Measurements from ENCODE around the gene RASA4B. TPM values are rescaled to one million over a fixed set of nuclear protein-coding genes. Genes with fewer than 3 reads are reported as not detected.
A peak's percentile ranks its signal among the peaks of the same experiment; 100 is the strongest.

Gene RASA4B
- total and polyA plus RNA-seq, 2 experiments from 2014 or later: 0.99 to 1.5 TPM

- Mint-ChIP-seq H3K9me3 (peaks cover 3% of the 10 kb centered on the region; the same call in 1 of the 3 replicates), H3K4me1 (peaks cover 18% of the 10 kb centered on the region), H3K4me3 (peak within 1 kb of the TSS; percentile 98), H3K36me3 (ENCODE audit: low read depth) (peaks cover 13% of the 10 kb centered on the region), H3K27ac (peak within 1 kb of the TSS; percentile 88), H3K27me3 (ENCODE audit: insufficient read depth, low read depth, poor library complexity) (peaks cover 16% of the 10 kb centered on the region)
- Histone ChIP-seq H3K9me2 (ENCODE audit: insufficient read depth) (no peaks in the 10 kb centered on the region), H3K79me2 (replicated peaks; ENCODE audit: insufficient read depth) (peaks cover 21% of the 10 kb centered on the region), H3K4me3 (peak within 1 kb of the TSS; percentile 99), H3K27ac (ENCODE audit: low read depth) (no peak within 1 kb of the TSS), H3F3A (replicated peaks; ENCODE audit: low read depth) (peaks cover 6% of the 10 kb centered on the region; the same call in 1 of the 2 replicates), H4K20me1 (replicated peaks; ENCODE audit: insufficient read depth) (no peaks in the 10 kb centered on the region), H3K27me3 (ENCODE audit: insufficient read depth) (no peaks in the 10 kb centered on the region), H3K4me1 (ENCODE audit: insufficient read depth) (0 out of 2 replicates have a peak, but pooled peaks cover 11% of the 10 kb centered on the region), H3K36me3 (ENCODE audit: insufficient read depth) (no peaks in the 10 kb centered on the region), H2AFZ (peak within 1 kb of the TSS; percentile 100), H3K4me2 (peak within 1 kb of the TSS; percentile 98)
- TF ChIP-seq ZNF331 (CRISPR knock-in tag; IDR thresholded peaks at IDR 0.05; ENCODE audit: low read depth) (no peak), POLR2AphosphoS5 (IDR thresholded peaks at IDR 0.05; ENCODE audit: low read depth) (peak; percentile 82), CREB1 (CRISPR knock-in tag; IDR thresholded peaks at IDR 0.05; ENCODE audit: low read depth) (no peak), NANOG (IDR thresholded peaks at IDR 0.05; ENCODE audit: borderline replicate concordance) (no peak), EZH2 (IDR thresholded peaks at IDR 0.05; ENCODE audit: low read depth, unreplicated experiment) (no peak), STAT1 (IDR thresholded peaks at IDR 0.05; ENCODE audit: unreplicated experiment) (no peak), ETS1 (IDR thresholded peaks at IDR 0.05) (peak; percentile 86), ZNF114 (CRISPR knock-in tag; IDR thresholded peaks at IDR 0.05) (no peak), JUNB (IDR thresholded peaks at IDR 0.05; ENCODE audit: unreplicated experiment) (no peak), EZH2phosphoT487 (IDR thresholded peaks at IDR 0.05; ENCODE audit: unreplicated experiment) (no peak)
- TF ChIP-seq, protein P1, sequence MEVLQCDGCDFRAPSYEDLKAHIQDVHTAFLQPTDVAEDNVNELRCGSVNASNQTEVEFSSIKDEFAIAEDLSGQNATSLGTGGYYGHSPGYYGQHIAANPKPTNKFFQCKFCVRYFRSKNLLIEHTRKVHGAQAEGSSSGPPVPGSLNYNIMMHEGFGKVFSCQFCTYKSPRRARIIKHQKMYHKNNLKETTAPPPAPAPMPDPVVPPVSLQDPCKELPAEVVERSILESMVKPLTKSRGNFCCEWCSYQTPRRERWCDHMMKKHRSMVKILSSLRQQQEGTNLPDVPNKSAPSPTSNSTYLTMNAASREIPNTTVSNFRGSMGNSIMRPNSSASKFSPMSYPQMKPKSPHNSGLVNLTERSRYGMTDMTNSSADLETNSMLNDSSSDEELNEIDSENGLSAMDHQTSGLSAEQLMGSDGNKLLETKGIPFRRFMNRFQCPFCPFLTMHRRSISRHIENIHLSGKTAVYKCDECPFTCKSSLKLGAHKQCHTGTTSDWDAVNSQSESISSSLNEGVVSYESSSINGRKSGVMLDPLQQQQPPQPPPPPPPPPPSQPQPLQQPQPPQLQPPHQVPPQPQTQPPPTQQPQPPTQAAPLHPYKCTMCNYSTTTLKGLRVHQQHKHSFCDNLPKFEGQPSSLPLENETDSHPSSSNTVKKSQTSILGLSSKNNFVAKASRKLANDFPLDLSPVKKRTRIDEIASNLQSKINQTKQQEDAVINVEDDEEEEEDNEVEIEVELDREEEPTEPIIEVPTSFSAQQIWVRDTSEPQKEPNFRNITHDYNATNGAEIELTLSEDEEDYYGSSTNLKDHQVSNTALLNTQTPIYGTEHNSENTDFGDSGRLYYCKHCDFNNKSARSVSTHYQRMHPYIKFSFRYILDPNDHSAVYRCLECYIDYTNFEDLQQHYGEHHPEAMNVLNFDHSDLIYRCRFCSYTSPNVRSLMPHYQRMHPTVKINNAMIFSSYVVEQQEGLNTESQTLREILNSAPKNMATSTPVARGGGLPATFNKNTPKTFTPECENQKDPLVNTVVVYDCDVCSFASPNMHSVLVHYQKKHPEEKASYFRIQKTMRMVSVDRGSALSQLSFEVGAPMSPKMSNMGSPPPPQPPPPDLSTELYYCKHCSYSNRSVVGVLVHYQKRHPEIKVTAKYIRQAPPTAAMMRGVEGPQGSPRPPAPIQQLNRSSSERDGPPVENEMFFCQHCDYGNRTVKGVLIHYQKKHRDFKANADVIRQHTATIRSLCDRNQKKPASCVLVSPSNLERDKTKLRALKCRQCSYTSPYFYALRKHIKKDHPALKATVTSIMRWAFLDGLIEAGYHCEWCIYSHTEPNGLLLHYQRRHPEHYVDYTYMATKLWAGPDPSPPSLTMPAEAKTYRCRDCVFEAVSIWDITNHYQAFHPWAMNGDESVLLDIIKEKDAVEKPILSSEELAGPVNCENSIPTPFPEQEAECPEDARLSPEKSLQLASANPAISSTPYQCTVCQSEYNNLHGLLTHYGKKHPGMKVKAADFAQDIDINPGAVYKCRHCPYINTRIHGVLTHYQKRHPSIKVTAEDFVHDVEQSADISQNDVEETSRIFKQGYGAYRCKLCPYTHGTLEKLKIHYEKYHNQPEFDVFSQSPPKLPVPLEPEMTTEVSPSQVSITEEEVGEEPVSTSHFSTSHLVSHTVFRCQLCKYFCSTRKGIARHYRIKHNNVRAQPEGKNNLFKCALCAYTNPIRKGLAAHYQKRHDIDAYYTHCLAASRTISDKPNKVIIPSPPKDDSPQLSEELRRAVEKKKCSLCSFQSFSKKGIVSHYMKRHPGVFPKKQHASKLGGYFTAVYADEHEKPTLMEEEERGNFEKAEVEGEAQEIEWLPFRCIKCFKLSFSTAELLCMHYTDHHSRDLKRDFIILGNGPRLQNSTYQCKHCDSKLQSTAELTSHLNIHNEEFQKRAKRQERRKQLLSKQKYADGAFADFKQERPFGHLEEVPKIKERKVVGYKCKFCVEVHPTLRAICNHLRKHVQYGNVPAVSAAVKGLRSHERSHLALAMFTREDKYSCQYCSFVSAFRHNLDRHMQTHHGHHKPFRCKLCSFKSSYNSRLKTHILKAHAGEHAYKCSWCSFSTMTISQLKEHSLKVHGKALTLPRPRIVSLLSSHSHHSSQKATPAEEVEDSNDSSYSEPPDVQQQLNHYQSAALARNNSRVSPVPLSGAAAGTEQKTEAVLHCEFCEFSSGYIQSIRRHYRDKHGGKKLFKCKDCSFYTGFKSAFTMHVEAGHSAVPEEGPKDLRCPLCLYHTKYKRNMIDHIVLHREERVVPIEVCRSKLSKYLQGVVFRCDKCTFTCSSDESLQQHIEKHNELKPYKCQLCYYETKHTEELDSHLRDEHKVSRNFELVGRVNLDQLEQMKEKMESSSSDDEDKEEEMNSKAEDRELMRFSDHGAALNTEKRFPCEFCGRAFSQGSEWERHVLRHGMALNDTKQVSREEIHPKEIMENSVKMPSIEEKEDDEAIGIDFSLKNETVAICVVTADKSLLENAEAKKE (CRISPR knock-in tag; IDR thresholded peaks at IDR 0.05): no peak
- TF ChIP-seq, protein P2, sequence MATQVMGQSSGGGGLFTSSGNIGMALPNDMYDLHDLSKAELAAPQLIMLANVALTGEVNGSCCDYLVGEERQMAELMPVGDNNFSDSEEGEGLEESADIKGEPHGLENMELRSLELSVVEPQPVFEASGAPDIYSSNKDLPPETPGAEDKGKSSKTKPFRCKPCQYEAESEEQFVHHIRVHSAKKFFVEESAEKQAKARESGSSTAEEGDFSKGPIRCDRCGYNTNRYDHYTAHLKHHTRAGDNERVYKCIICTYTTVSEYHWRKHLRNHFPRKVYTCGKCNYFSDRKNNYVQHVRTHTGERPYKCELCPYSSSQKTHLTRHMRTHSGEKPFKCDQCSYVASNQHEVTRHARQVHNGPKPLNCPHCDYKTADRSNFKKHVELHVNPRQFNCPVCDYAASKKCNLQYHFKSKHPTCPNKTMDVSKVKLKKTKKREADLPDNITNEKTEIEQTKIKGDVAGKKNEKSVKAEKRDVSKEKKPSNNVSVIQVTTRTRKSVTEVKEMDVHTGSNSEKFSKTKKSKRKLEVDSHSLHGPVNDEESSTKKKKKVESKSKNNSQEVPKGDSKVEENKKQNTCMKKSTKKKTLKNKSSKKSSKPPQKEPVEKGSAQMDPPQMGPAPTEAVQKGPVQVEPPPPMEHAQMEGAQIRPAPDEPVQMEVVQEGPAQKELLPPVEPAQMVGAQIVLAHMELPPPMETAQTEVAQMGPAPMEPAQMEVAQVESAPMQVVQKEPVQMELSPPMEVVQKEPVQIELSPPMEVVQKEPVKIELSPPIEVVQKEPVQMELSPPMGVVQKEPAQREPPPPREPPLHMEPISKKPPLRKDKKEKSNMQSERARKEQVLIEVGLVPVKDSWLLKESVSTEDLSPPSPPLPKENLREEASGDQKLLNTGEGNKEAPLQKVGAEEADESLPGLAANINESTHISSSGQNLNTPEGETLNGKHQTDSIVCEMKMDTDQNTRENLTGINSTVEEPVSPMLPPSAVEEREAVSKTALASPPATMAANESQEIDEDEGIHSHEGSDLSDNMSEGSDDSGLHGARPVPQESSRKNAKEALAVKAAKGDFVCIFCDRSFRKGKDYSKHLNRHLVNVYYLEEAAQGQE (IDR thresholded peaks at IDR 0.05; ENCODE audit: unreplicated experiment): no peak
- TF ChIP-seq, protein P3, sequence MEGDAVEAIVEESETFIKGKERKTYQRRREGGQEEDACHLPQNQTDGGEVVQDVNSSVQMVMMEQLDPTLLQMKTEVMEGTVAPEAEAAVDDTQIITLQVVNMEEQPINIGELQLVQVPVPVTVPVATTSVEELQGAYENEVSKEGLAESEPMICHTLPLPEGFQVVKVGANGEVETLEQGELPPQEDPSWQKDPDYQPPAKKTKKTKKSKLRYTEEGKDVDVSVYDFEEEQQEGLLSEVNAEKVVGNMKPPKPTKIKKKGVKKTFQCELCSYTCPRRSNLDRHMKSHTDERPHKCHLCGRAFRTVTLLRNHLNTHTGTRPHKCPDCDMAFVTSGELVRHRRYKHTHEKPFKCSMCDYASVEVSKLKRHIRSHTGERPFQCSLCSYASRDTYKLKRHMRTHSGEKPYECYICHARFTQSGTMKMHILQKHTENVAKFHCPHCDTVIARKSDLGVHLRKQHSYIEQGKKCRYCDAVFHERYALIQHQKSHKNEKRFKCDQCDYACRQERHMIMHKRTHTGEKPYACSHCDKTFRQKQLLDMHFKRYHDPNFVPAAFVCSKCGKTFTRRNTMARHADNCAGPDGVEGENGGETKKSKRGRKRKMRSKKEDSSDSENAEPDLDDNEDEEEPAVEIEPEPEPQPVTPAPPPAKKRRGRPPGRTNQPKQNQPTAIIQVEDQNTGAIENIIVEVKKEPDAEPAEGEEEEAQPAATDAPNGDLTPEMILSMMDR (conservative IDR thresholded peaks at IDR 0.05; ENCODE audit: low read depth in 2 of 2): peak in 1 of 2 experiments; percentile 12; a peak in 1 of 4 replicates
- peak; percentile 90 for DNase-seq (ENCODE audit: low spot score)
- peak; percentile 82 for ATAC-seq
Observed at GRCh38 chr7:102464577-102465280, 52.8 kb downstream of the RASA4B start, which contains the start of the genes ALKBH4 and LRWD1. Gene ALKBH4, minus strand, starts transcription at chr7:102464863. Its CDS starts 27 bp downstream, at chr7:102464836. Gene LRWD1, plus strand, starts transcription at chr7:102464984. Its CDS starts 97 bp downstream, at chr7:102465081.
